GM12865 (cell line): Measurements from ENCODE around the gene ANTXR2.

Source experiments
- DNase-seq: peaks from one replicate; pipeline ENCODE4 v3.0.0; 2010; ENCODE audit warnings: low read depth
- H3K4me3 ChIP-seq: 2 replicates; pipeline ENCODE4 v1.5.1; 2011; ENCODE audit warnings: mild to moderate bottlenecking, low read depth, low read length, control low read depth
- CTCF ChIP-seq: IDR thresholded peaks from 2 replicates; pipeline ENCODE4 v1.5.1; 2011; ENCODE audit warnings: low read length, control low read depth, low read depth, inconsistent platforms; ENCODE audit not compliant: insufficient read depth; ENCODE audit errors: missing control alignments

The ANTXR2 gene

GRCh38 chr4:79934660-79935059, 138.4 kb downstream of the ANTXR2 start:
- DNase-seq = no peak
- no peak for TF ChIP-seq CTCF
- no peak overlapping the region for H3K4me3 ChIP-seq

- no peak overlapping the region for H3K4me3 ChIP-seq
These were observed 145.1 kb downstream of the ANTXR2 start for GRCh38 chr4:79927931-79928330.

GRCh38 chr4:79923281-79923680, 149.7 kb downstream of the ANTXR2 start:
- no peak for DNase-seq
- no peak for TF ChIP-seq CTCF
- H3K4me3 ChIP-seq = no peak overlapping the region

More at GRCh38 chr4:79927931-79928330, 145.1 kb downstream of the ANTXR2 start:
- TF ChIP-seq CTCF = no peak
- DNase-seq = no peak

- H3K4me3 ChIP-seq = no peak overlapping the region
- no peak for DNase-seq
- TF ChIP-seq CTCF = no peak
These were observed 151.0 kb downstream of the ANTXR2 start for GRCh38 chr4:79922011-79922410.

- no peak overlapping the region for H3K4me3 ChIP-seq
- no peak for DNase-seq
- no peak for TF ChIP-seq CTCF
These were observed 152.7 kb downstream of the ANTXR2 start for GRCh38 chr4:79920163-79920853.

- H3K4me3 ChIP-seq = no peak overlapping the region
- no peak for DNase-seq
- no peak for TF ChIP-seq CTCF
These were observed 154.7 kb downstream of the ANTXR2 start for GRCh38 chr4:79918292-79918691.

- peak; percentile 74 for TF ChIP-seq CTCF
- H3K4me3 ChIP-seq = no peak overlapping the region
- peak; percentile 72 for DNase-seq
These were observed 155.8 kb downstream of the ANTXR2 start for GRCh38 chr4:79917246-79917645.
